WTC11 (cell line): Measurements from ENCODE around the gene CUL2. TPM values are rescaled to one million over a fixed set of nuclear protein-coding genes. Genes with fewer than 3 reads are reported as not detected.

Experiments
- ATAC-seq: fragments of 200-7000 bp; cut with Tn5 transposase; 2 replicates; pipeline ENCODE4 v1.10.0; 2021; ENCODE audit warnings: mild to moderate bottlenecking, moderate library complexity
- CTCF ChIA-PET: fragments of 300-600 bp; sonication (Branson Sonifier 250); formaldehyde crosslinking; loops from one replicate; lab custom pipeline; 2021; ENCODE audit warnings: antibody characterized with exemption; lab: Charles Lee
- POLR2A ChIA-PET: fragments of 350-600 bp; sonication (Branson Sonifier 250); formaldehyde crosslinking; loops from one replicate; lab custom pipeline; 2021; ENCODE audit warnings: antibody characterized with exemption; lab: Charles Lee
- DNase-seq: peaks from one replicate; pipeline ENCODE4 v3.0.0; 2021; ENCODE audit warnings: low spot score
- H3K27ac Mint-ChIP-seq: 2 replicates; pipeline ENCODE4 v1.8.0; 2021; ENCODE audit warnings: mixed read lengths
- H3K27me3 Mint-ChIP-seq: 2 replicates; pipeline ENCODE4 v1.8.0; 2021; ENCODE audit warnings: low read depth, mild to moderate bottlenecking, moderate library complexity, mixed read lengths
- H3K36me3 Mint-ChIP-seq: 2 replicates; pipeline ENCODE4 v1.8.0; 2021; ENCODE audit warnings: mixed read lengths
- H3K4me1 Mint-ChIP-seq: 2 replicates; pipeline ENCODE4 v1.8.0; 2022; ENCODE audit warnings: mixed read lengths
- H3K4me3 Mint-ChIP-seq: 2 replicates; pipeline ENCODE4 v1.8.0; 2021; ENCODE audit warnings: mild to moderate bottlenecking, moderate library complexity, mixed read lengths
- H3K9me3 Mint-ChIP-seq: 2 replicates; pipeline ENCODE4 v1.8.0; 2021; ENCODE audit warnings: mixed read lengths
- AFF4 ChIP-seq: sonication (generic); formaldehyde crosslinking; IDR thresholded peaks from 2 replicates; pipeline ENCODE4 v1.8.1; 2023; ENCODE audit warnings: mild to moderate bottlenecking, missing genetic modification reagents, borderline replicate concordance
- ELF4 ChIP-seq: sonication (generic); formaldehyde crosslinking; IDR thresholded peaks from 2 replicates; pipeline ENCODE4 v1.8.1; 2022; ENCODE audit warnings: low read depth, mild to moderate bottlenecking, moderate library complexity, missing genetic modification reagents
- ETV6 ChIP-seq: sonication (generic); formaldehyde crosslinking; IDR thresholded peaks from 2 replicates; pipeline ENCODE4 v1.8.1; 2022; ENCODE audit warnings: mild to moderate bottlenecking, missing genetic modification reagents
- FOXP4 ChIP-seq: sonication (generic); formaldehyde crosslinking; IDR thresholded peaks from 2 replicates; pipeline ENCODE4 v1.8.0; 2022; ENCODE audit warnings: mild to moderate bottlenecking, missing genetic modification reagents
- GTF2I ChIP-seq: fragments of 250-450 bp; sonication (Bioruptor Pico); conservative IDR thresholded peaks from 2 replicates; pipeline ENCODE4 v1.4.0; 2021; ENCODE audit warnings: mild to moderate bottlenecking
- HMGA2 ChIP-seq: fragments of 250-450 bp; sonication (Bioruptor Pico); IDR thresholded peaks from 2 replicates; pipeline ENCODE4 v1.4.0; 2021; ENCODE audit warnings: mild to moderate bottlenecking, moderate library complexity
- IRF1 ChIP-seq: sonication (generic); formaldehyde crosslinking; IDR thresholded peaks from 2 replicates; pipeline ENCODE4 v1.8.0; 2023; ENCODE audit warnings: missing genetic modification reagents
- MAX ChIP-seq: sonication (generic); formaldehyde crosslinking; IDR thresholded peaks from 2 replicates; pipeline ENCODE4 v1.8.0; 2022; ENCODE audit warnings: mild to moderate bottlenecking, missing genetic modification reagents
- NFE2L1 ChIP-seq: sonication (generic); formaldehyde crosslinking; IDR thresholded peaks from 2 replicates; pipeline ENCODE4 v1.8.1; 2023; ENCODE audit warnings: missing genetic modification reagents
- NFYB ChIP-seq: sonication (generic); formaldehyde crosslinking; conservative IDR thresholded peaks from 2 replicates; pipeline ENCODE4 v1.8.0; 2022; ENCODE audit warnings: low read depth, missing genetic modification reagents
- NR2C2 ChIP-seq: sonication (generic); formaldehyde crosslinking; IDR thresholded peaks from 2 replicates; pipeline ENCODE4 v1.8.0; 2022; ENCODE audit warnings: mild to moderate bottlenecking, missing genetic modification reagents
- NR3C1 ChIP-seq: sonication (generic); formaldehyde crosslinking; conservative IDR thresholded peaks from 2 replicates; pipeline ENCODE4 v1.8.1; 2023; ENCODE audit warnings: low read depth, mild to moderate bottlenecking, missing genetic modification reagents
- PREB ChIP-seq: sonication (generic); formaldehyde crosslinking; IDR thresholded peaks from 2 replicates; pipeline ENCODE4 v1.8.1; 2022; ENCODE audit warnings: mild to moderate bottlenecking, missing genetic modification reagents, moderate library complexity, borderline replicate concordance
- PRRX2 ChIP-seq: fragments of 250-450 bp; sonication (Bioruptor Pico); IDR thresholded peaks from 2 replicates; pipeline ENCODE4 v1.8.0; 2021; ENCODE audit warnings: mild to moderate bottlenecking
- SOX15 ChIP-seq: fragments of 250-450 bp; sonication (Bioruptor Pico); IDR thresholded peaks from 2 replicates; pipeline ENCODE4 v1.9.0; 2021; ENCODE audit warnings: mild to moderate bottlenecking
- TEAD1 ChIP-seq: sonication (generic); formaldehyde crosslinking; IDR thresholded peaks from 2 replicates; pipeline ENCODE4 v1.8.0; 2022; ENCODE audit warnings: mild to moderate bottlenecking, missing genetic modification reagents
- ZMAT4 ChIP-seq: fragments of 250-450 bp; sonication (Bioruptor Pico); IDR thresholded peaks from 2 replicates; pipeline ENCODE4 v1.9.0; 2021; ENCODE audit warnings: mild to moderate bottlenecking
- ZNF121 ChIP-seq: sonication (generic); formaldehyde crosslinking; IDR thresholded peaks from 2 replicates; pipeline ENCODE4 v1.8.0; 2023; ENCODE audit warnings: missing genetic modification reagents
- ZNF138 ChIP-seq: sonication (generic); formaldehyde crosslinking; conservative IDR thresholded peaks from 2 replicates; pipeline ENCODE4 v1.8.1; 2022; ENCODE audit warnings: mild to moderate bottlenecking, moderate library complexity, missing genetic modification reagents
- ZNF219 ChIP-seq: sonication (generic); formaldehyde crosslinking; IDR thresholded peaks from 2 replicates; pipeline ENCODE4 v1.8.0; 2023; ENCODE audit warnings: missing genetic modification reagents, mild to moderate bottlenecking, borderline replicate concordance
- ZNF512 ChIP-seq: sonication (generic); formaldehyde crosslinking; IDR thresholded peaks from 2 replicates; pipeline ENCODE4 v1.8.1; 2022; ENCODE audit warnings: missing genetic modification reagents, borderline replicate concordance
- ZSCAN18 ChIP-seq: fragments of 250-450 bp; sonication (Bioruptor Pico); IDR thresholded peaks from 2 replicates; pipeline ENCODE4 v2.1.2; 2022; ENCODE audit warnings: mild to moderate bottlenecking, moderate library complexity
- total RNA-seq: library from RNA; stranded (reverse); gene quantifications from 3 replicates; pipeline ENCODE4 v1.2.3, GENCODE V29; 2021
- TF ChIP-seq, protein P1 (sequence below): sonication (generic); formaldehyde crosslinking; IDR thresholded peaks from 2 replicates; pipeline ENCODE4 v1.8.1; 2023; ENCODE audit warnings: mild to moderate bottlenecking, missing genetic modification reagents, moderate library complexity
- TF ChIP-seq, protein P2 (sequence below): sonication (generic); formaldehyde crosslinking; conservative IDR thresholded peaks from 2 replicates; pipeline ENCODE4 v1.8.1; 2022; ENCODE audit warnings: mild to moderate bottlenecking, missing genetic modification reagents

CUL2 gene
- total RNA-seq, 1 experiment from 2014 or later: 38.3 TPM

DNA sequence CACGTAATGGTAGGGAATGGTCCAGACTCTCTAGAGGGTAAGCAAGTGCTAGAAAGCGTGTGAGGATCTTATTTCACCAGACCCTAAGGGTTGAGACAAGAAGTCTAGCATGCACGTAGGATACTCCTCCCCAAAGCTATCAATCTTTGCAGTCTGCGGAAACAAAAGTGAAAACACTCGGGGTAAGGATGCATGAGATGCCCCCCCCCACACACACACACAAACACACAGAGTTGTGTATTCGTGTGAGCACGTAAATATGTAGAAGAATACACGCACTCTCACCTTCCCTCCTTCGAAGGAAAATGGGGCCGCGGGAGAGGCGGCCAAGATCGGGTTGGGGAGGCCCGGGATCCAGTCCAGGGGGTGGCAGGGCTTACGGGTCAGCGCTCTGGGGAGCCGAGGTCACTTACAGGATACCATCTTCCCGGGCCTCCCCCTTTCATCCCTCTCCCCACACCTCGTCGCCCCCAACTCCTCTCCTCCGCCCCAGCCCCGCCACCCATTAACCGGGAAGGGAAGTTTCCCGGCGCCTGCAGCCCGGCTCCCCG lies 455 bp downstream of the CUL2 start (continued):
- no peak for TF ChIP-seq AFF4 (CRISPR knock-in tag)
- TF ChIP-seq TEAD1 (CRISPR knock-in tag): no peak
- TF ChIP-seq ZNF121: no peak
- TF ChIP-seq NR2C2: no peak
- no peak for TF ChIP-seq PRRX2 (CRISPR knock-in tag)
- TF ChIP-seq GTF2I: no peak
- no peak for TF ChIP-seq PREB

- H3K9me3 Mint-ChIP-seq: peaks cover 24% of the 10 kb centered on the region
- ATAC-seq: no peak
- no peaks in the 10 kb centered on the region for H3K27me3 Mint-ChIP-seq
- ChIA-PET CTCF (no interaction called here), POLR2A (no interaction called here)
- H3K4me1 Mint-ChIP-seq: no peaks in the 10 kb centered on the region
- no peak for DNase-seq
- H3K4me3 Mint-ChIP-seq: no peak overlapping the region
- H3K36me3 Mint-ChIP-seq: peaks cover 30% of the 10 kb centered on the region
- no peak overlapping the region for H3K27ac Mint-ChIP-seq
- TF ChIP-seq NFYB (no peak), ZMAT4 (no peak), ZSCAN18 (no peak), ELF4 (CRISPR knock-in tag) (no peak), FOXP4 (CRISPR knock-in tag) (no peak), PREB (no peak), NFE2L1 (CRISPR knock-in tag) (no peak), IRF1 (CRISPR knock-in tag) (no peak), HMGA2 (CRISPR knock-in tag) (no peak), NR3C1 (no peak), ZNF512 (CRISPR knock-in tag) (no peak), ZNF138 (CRISPR knock-in tag) (no peak), MAX (CRISPR knock-in tag) (no peak), ETV6 (CRISPR knock-in tag) (no peak), SOX15 (CRISPR knock-in tag) (no peak), ZNF219 (CRISPR knock-in tag) (no peak)
- TF ChIP-seq, protein P1, sequence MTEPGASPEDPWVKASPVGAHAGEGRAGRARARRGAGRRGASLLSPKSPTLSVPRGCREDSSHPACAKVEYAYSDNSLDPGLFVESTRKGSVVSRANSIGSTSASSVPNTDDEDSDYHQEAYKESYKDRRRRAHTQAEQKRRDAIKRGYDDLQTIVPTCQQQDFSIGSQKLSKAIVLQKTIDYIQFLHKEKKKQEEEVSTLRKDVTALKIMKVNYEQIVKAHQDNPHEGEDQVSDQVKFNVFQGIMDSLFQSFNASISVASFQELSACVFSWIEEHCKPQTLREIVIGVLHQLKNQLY: no peak
- TF ChIP-seq, protein P2, sequence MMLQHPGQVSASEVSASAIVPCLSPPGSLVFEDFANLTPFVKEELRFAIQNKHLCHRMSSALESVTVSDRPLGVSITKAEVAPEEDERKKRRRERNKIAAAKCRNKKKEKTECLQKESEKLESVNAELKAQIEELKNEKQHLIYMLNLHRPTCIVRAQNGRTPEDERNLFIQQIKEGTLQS (CRISPR knock-in tag): no peak
Observed at GRCh38 chr10:35083242-35083641, 6.9 kb downstream of the CUL2 start.
